Activated naive CD4-positive, alpha-beta T cell treated with anti-CD3 and anti-CD28 coated beads, Interleukin-2, amount 50 U/mL, for 24 hours (primary cell): ENCODE measurements around the gene TMEM266.

Source experiments
- H3K27ac Mint-ChIP-seq: one replicate; pipeline ENCODE4 v1.8.0; 2021; ENCODE audit warnings: mild to moderate bottlenecking, mixed read lengths
- H3K27me3 Mint-ChIP-seq: one replicate; pipeline ENCODE4 v1.8.0; 2021; ENCODE audit warnings: mixed read lengths
- H3K36me3 Mint-ChIP-seq: one replicate; pipeline ENCODE4 v1.8.0; 2021; ENCODE audit warnings: mixed read lengths
- H3K4me1 Mint-ChIP-seq: one replicate; pipeline ENCODE4 v1.8.0; 2021; ENCODE audit warnings: mixed read lengths
- H3K4me3 Mint-ChIP-seq: one replicate; pipeline ENCODE4 v1.8.0; 2021; ENCODE audit warnings: mild to moderate bottlenecking, mixed read lengths
- H3K9me3 Mint-ChIP-seq: one replicate; pipeline ENCODE4 v1.8.0; 2021; ENCODE audit warnings: mixed read lengths

TMEM266 gene

GRCh38 chr15:76101655-76102054, 41.9 kb downstream of the TMEM266 start:
- no peak overlapping the region for H3K4me3 Mint-ChIP-seq
- H3K27me3 Mint-ChIP-seq = peaks cover 18% of the 10 kb centered on the region
- H3K27ac Mint-ChIP-seq = no peak overlapping the region
- H3K36me3 Mint-ChIP-seq = no peaks in the 10 kb centered on the region
- no peaks in the 10 kb centered on the region for H3K4me1 Mint-ChIP-seq
- H3K9me3 Mint-ChIP-seq = no peaks in the 10 kb centered on the region

GRCh38 chr15:76105391-76105790, 45.6 kb downstream of the TMEM266 start:
- H3K9me3 Mint-ChIP-seq = no peaks in the 10 kb centered on the region
- H3K4me1 Mint-ChIP-seq = no peaks in the 10 kb centered on the region
- no peak overlapping the region for H3K4me3 Mint-ChIP-seq
- H3K27ac Mint-ChIP-seq = no peak overlapping the region
- H3K36me3 Mint-ChIP-seq = no peaks in the 10 kb centered on the region
- peaks cover 8% of the 10 kb centered on the region for H3K27me3 Mint-ChIP-seq

- Mint-ChIP-seq H3K27ac (no peak overlapping the region), H3K36me3 (no peaks in the 10 kb centered on the region), H3K4me1 (no peaks in the 10 kb centered on the region), H3K9me3 (no peaks in the 10 kb centered on the region), H3K27me3 (peaks cover 11% of the 10 kb centered on the region), H3K4me3 (no peak overlapping the region)
These were observed 46.1 kb downstream of the TMEM266 start for GRCh38 chr15:76105911-76106310.

GRCh38 chr15:76107169-76107568, 47.4 kb downstream of the TMEM266 start:
- Mint-ChIP-seq H3K27me3 (peaks cover 8% of the 10 kb centered on the region), H3K36me3 (no peaks in the 10 kb centered on the region), H3K4me1 (no peaks in the 10 kb centered on the region), H3K9me3 (no peaks in the 10 kb centered on the region), H3K4me3 (no peak overlapping the region), H3K27ac (no peak overlapping the region)

- no peaks in the 10 kb centered on the region for H3K4me1 Mint-ChIP-seq
- H3K4me3 Mint-ChIP-seq = no peak overlapping the region
- H3K9me3 Mint-ChIP-seq = no peaks in the 10 kb centered on the region
- peaks cover 5% of the 10 kb centered on the region for H3K27me3 Mint-ChIP-seq
- H3K36me3 Mint-ChIP-seq = no peaks in the 10 kb centered on the region
- H3K27ac Mint-ChIP-seq = no peak overlapping the region
These were observed 48.4 kb downstream of the TMEM266 start for GRCh38 chr15:76108021-76108723.

DNA sequence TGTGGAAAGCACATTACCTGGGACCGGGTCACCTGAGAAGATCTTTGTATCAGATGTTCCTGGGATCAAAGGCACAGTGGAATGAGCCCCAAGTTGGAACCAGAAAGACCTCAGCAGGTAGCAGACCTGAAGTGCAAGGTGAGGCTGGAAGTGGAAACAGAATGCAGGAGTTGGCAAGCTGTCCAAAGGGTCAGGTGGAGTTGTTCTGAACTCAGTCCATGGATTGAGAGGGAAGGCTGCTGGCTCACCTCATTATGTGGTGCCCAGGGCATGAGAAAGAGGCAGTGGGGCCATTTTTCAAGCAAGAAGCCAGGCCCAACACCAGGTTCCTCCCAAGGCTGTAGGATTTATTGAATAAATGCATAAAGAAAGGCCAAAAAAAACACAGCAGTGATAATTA, 49.3 kb downstream of the TMEM266 start:
- H3K4me3 Mint-ChIP-seq = no peak overlapping the region
- peaks cover 5% of the 10 kb centered on the region for H3K27me3 Mint-ChIP-seq
- no peaks in the 10 kb centered on the region for H3K36me3 Mint-ChIP-seq
- H3K9me3 Mint-ChIP-seq = no peaks in the 10 kb centered on the region
- H3K27ac Mint-ChIP-seq = no peak overlapping the region
- no peaks in the 10 kb centered on the region for H3K4me1 Mint-ChIP-seq

DNA sequence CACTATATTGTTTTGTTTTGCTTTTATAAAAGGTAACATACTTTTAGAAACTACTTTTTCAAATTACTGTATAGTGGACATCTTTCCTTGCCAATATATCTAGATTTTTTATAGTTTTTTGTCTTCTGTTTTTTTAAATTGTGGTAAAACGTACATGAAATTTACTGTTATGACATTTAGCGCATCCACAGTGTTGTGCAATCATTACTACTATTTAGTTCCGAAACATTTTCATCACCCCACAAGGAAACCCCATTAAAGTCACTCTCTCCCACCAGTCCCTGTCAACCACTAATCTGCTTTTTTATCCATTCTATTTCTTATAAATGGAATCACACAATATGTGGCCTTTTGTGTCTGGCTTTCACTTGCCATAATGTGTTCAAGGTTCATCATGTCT, 54.8 kb downstream of the TMEM266 start:
- Mint-ChIP-seq H3K27me3 (peaks cover 6% of the 10 kb centered on the region), H3K4me1 (no peaks in the 10 kb centered on the region), H3K27ac (no peak overlapping the region), H3K36me3 (no peaks in the 10 kb centered on the region), H3K4me3 (no peak overlapping the region), H3K9me3 (no peaks in the 10 kb centered on the region)

- Mint-ChIP-seq H3K4me1 (no peaks in the 10 kb centered on the region), H3K36me3 (no peaks in the 10 kb centered on the region), H3K27ac (no peak overlapping the region), H3K9me3 (no peaks in the 10 kb centered on the region), H3K27me3 (peaks cover 1% of the 10 kb centered on the region), H3K4me3 (no peak overlapping the region)
These were observed 56.5 kb downstream of the TMEM266 start for GRCh38 chr15:76116138-76116885.

- Mint-ChIP-seq H3K4me3 (no peak overlapping the region), H3K4me1 (no peaks in the 10 kb centered on the region), H3K27ac (no peak overlapping the region), H3K36me3 (no peaks in the 10 kb centered on the region), H3K27me3 (peaks cover 1% of the 10 kb centered on the region), H3K9me3 (no peaks in the 10 kb centered on the region)
These were observed 57.4 kb downstream of the TMEM266 start for GRCh38 chr15:76117181-76117580.

DNA sequence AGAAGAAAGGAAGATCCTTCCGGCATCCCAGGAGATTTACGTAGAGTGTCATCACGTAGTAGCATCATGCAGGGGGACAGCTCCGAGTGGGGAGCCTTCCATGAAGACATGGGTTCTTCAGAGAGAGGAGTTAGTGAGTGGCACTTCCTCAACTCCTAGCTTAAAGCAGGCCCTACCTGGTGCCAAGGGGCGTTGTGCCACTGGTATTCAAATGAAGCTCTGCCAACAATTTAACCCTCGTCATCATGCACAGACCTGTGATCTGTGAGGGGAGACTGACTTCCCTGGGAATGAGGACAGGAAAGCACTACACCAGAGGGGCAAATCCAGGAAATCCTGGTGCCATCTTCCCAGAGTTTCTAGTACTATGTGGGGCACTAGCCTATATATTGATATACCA, 59.0 kb downstream of the TMEM266 start:
- Mint-ChIP-seq H3K4me3 (no peak overlapping the region), H3K4me1 (no peaks in the 10 kb centered on the region), H3K27ac (no peak overlapping the region), H3K9me3 (no peaks in the 10 kb centered on the region), H3K27me3 (peaks cover 1% of the 10 kb centered on the region), H3K36me3 (no peaks in the 10 kb centered on the region)

DNA sequence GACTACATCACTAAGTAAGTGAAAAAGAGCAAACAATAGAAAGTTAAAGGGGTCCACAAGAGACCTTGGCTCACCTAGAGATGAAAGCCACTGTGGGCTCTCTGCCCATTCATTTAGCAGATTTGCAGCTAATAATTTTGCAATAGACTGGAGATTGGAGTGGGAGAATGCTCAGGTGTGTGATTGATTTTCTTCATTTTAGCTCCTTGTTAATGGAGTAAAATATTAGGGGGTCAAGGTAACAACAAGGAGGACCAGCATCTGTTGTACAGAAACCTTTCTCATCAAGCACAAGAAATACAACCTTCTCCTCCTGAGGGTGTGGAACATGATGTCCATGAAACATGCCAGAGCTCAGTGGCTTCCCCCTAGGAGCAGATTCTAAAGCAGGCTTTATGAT, 63.2 kb downstream of the TMEM266 start:
- Mint-ChIP-seq H3K9me3 (no peaks in the 10 kb centered on the region), H3K36me3 (no peaks in the 10 kb centered on the region), H3K27ac (no peak overlapping the region), H3K4me1 (no peaks in the 10 kb centered on the region), H3K4me3 (no peak overlapping the region), H3K27me3 (peaks cover 2% of the 10 kb centered on the region)

DNA sequence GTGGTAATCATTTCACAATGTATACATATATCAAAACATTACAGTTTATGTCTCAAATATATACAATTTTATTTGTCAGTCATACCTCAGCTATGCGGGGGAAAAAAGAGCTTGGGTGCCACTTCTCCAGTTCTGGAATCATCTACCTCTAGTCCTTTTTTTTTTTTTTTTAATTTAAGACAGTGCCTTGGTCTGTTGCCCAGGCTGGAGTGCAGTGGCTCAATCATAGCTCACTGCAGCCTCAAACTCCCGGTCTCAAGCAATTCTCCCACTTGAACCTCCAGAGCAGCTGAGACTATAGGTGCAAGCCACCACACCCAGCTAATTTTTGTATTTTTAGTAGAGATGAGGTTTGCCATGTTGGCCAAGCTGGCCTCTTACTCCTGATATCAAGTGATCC, 67.4 kb downstream of the TMEM266 start:
- Mint-ChIP-seq H3K36me3 (no peaks in the 10 kb centered on the region), H3K27me3 (peaks cover 3% of the 10 kb centered on the region), H3K4me1 (no peaks in the 10 kb centered on the region), H3K9me3 (no peaks in the 10 kb centered on the region), H3K4me3 (no peak overlapping the region), H3K27ac (no peak overlapping the region)

DNA sequence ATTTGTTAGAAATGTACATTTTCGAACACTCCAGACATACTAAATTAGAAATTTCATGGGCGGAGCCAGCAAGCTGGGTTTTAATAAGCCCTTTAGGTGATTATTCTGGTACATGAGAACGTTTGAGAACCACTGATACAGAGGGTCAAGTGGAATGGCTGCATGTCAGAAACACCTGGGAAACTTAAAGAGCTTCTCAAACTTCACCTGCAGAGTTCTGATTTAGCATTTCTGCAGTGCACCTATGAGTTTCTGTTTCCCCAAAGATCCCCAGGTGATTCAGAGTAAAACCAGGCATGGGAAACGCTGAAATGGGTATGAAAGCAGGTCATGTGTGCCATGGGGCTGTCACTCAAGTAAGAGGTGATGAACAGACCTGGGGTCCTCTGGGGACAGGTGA, 68.1 kb downstream of the TMEM266 start:
- H3K4me1 Mint-ChIP-seq = no peaks in the 10 kb centered on the region
- no peaks in the 10 kb centered on the region for H3K9me3 Mint-ChIP-seq
- H3K4me3 Mint-ChIP-seq = no peak overlapping the region
- no peaks in the 10 kb centered on the region for H3K36me3 Mint-ChIP-seq
- no peak overlapping the region for H3K27ac Mint-ChIP-seq
- H3K27me3 Mint-ChIP-seq = peaks cover 3% of the 10 kb centered on the region

- Mint-ChIP-seq H3K36me3 (no peaks in the 10 kb centered on the region), H3K9me3 (no peaks in the 10 kb centered on the region), H3K4me3 (no peak overlapping the region), H3K4me1 (no peaks in the 10 kb centered on the region), H3K27ac (no peak overlapping the region), H3K27me3 (peaks cover 1% of the 10 kb centered on the region)
These were observed 74.8 kb downstream of the TMEM266 start for GRCh38 chr15:76134537-76134936.

DNA sequence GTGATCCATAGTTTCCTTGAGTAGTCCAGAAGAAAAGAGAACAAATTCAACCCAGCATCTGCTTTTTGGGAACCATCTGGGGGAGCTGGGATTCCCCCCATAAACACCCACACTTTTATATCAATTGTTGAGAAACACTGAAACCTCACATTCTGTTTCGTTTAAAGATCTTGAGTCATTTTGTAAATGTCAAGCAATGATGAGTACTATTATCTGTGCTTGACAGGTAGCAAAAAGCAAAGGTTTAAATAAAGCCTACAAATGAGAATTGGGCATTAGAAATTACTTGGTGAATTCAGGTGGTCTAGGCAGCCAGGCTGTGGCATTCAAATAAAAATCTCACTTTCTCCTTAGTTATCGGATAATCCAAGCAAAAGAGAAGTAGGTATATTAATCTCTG, 75.7 kb downstream of the TMEM266 start:
- H3K27ac Mint-ChIP-seq = no peak overlapping the region
- no peaks in the 10 kb centered on the region for H3K36me3 Mint-ChIP-seq
- no peak overlapping the region for H3K4me3 Mint-ChIP-seq
- H3K27me3 Mint-ChIP-seq = no peaks in the 10 kb centered on the region
- no peaks in the 10 kb centered on the region for H3K9me3 Mint-ChIP-seq
- no peaks in the 10 kb centered on the region for H3K4me1 Mint-ChIP-seq

- H3K4me3 Mint-ChIP-seq = no peak overlapping the region
- H3K27me3 Mint-ChIP-seq = peaks cover 6% of the 10 kb centered on the region
These were observed 78.7 kb downstream of the TMEM266 start for GRCh38 chr15:76138436-76138835.

More at GRCh38 chr15:76138436-76138835, 78.7 kb downstream of the TMEM266 start:
- H3K27ac Mint-ChIP-seq = no peak overlapping the region
- peaks cover 2% of the 10 kb centered on the region for H3K36me3 Mint-ChIP-seq
- H3K9me3 Mint-ChIP-seq = no peaks in the 10 kb centered on the region
- H3K4me1 Mint-ChIP-seq = no peaks in the 10 kb centered on the region
